T-helper 2 cell treated with Interferon-gamma antibody and Interleukin-4, amounts not matched to agents 5 μg/mL and 100 μg/mL, for 36 hours (primary cell): ENCODE results near the gene PKD2.
"Not testable (repeated sequence)": the region's sequence is repeated elsewhere in the genome, so short reads cannot be mapped to it uniquely, and the experiment has no call there.

Experiments used
- DNase-seq: peaks from one replicate; pipeline ENCODE4 v3.0.0; 2021; ENCODE audit warnings: low spot score
- H3K27ac Mint-ChIP-seq: one replicate; pipeline ENCODE4 v1.8.0; 2021; ENCODE audit warnings: mild to moderate bottlenecking, mixed read lengths
- H3K27me3 Mint-ChIP-seq: one replicate; pipeline ENCODE4 v1.8.0; 2021; ENCODE audit warnings: low read depth, mixed read lengths
- H3K36me3 Mint-ChIP-seq: one replicate; pipeline ENCODE4 v1.8.0; 2021; ENCODE audit warnings: low read depth, mixed read lengths
- H3K4me1 Mint-ChIP-seq: one replicate; pipeline ENCODE4 v1.8.0; 2021; ENCODE audit warnings: low read depth, mixed read lengths
- H3K4me3 Mint-ChIP-seq: one replicate; pipeline ENCODE4 v1.8.0; 2022; ENCODE audit warnings: mild to moderate bottlenecking, moderate library complexity, mixed read lengths
- H3K9me3 Mint-ChIP-seq: one replicate; pipeline ENCODE4 v1.8.0; 2021; ENCODE audit warnings: mixed read lengths

PKD2 gene

DNA sequence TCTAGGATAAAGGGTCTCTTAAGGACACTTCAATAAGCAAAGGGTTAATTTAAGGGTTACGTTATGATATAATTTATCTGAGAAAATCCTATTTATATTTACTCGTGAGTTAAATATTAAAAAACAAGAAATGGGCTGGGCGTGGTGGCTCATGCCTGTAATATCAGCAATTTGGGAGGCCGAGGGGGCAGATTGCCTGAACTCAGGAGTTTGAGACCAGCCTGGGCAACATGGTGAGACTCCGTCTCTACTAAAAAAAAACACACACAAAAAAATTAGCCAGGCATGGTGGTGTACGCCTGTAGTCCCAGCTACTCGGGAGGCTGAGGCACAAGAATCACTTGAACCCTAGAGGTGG is 100.7 kb downstream of the PKD2 start:
- H3K27me3 Mint-ChIP-seq, DNase-seq: not testable (repeated sequence)

DNA sequence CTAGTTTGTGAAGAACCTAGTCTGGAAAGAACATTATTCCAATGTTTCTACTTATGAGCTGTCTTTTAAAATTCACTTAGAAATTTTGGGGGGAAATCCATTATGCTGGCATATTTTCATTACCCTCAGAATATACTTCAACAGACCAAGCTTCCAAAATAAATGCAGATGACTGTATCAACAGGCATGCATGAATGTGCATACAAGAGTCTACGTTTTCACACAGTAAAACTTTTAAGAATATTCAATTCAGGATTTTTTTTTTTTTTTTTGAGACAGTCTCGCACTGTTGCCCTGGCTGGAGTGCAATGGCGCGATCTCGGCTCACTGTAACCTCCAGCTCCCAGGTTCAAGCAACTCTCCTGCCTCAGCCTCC is 101.3 kb downstream of the PKD2 start:
- Mint-ChIP-seq H3K4me1 (no peaks in the 10 kb centered on the region), H3K27ac (no peak overlapping the region), H3K36me3 (no peaks in the 10 kb centered on the region), H3K4me3 (no peak overlapping the region), H3K9me3 (no peaks in the 10 kb centered on the region), H3K27me3 (no peaks in the 10 kb centered on the region)
- no peak for DNase-seq

More for the DNA sequence above, 100.7 kb downstream of the PKD2 start:
- not testable (repeated sequence) for H3K4me3 Mint-ChIP-seq, H3K9me3 Mint-ChIP-seq, H3K27ac Mint-ChIP-seq, H3K4me1 Mint-ChIP-seq, H3K36me3 Mint-ChIP-seq

DNA sequence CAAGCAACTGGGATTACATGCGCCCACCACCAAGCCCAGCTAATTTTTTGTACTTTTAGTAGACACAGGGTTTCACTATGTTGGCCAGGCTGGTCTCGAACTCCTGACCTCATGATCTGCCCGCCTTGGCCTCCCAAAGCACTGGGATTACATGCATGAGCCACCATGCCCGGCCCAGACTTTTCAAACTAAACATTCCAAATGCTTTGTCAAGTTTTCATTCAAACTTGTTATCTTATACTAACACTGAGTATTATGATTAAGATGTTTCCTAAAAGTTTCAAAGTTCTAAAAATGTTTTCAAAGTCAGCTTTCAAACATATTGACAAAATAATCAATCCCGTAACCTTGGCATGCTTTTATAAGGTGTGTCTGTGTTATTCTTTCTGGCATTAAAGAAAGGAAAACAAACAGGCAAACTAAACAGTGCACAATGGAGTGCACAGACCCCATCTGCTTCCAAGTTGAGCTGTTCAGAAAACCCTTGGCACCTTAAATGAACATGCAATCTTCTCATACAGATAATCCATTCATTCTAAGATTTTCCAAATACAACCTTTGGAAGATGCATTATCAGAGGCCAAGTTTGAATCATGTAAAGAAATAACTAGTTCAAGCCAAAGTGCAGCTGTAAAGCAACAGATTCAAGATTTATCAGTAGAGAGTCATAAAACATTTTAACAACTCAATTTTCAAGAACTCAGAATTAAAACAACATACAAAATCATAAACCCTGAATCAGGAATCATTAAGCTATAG is 101.9 kb downstream of the PKD2 start:
- DNase-seq, result no peak
- Mint-ChIP-seq H3K4me3 (no peak overlapping the region), H3K27ac (no peak overlapping the region), H3K27me3 (no peaks in the 10 kb centered on the region), H3K4me1 (no peaks in the 10 kb centered on the region), H3K36me3 (no peaks in the 10 kb centered on the region), H3K9me3 (no peaks in the 10 kb centered on the region)

DNA sequence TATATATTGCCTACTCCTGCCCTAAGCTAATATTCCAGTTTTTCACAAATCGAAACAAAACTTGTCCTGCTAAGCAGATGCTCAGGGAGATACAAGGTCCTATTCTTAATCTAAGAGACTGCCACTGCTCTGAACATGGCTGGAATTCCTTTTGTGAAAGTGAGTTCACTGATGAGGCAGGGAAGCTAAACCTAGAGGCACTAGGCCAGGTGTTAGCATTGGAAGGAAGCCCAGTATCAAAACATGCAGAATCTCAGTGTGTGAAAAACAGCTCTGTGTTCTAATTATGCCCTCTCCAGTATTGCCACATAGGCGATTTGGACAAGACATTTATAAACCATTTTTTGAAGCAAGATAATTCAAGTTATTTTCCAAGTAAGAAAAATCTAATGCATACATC is 103.4 kb downstream of the PKD2 start:
- Mint-ChIP-seq H3K9me3 (no peaks in the 10 kb centered on the region), H3K27ac (no peak overlapping the region), H3K4me3 (no peak overlapping the region), H3K4me1 (no peaks in the 10 kb centered on the region), H3K36me3 (no peaks in the 10 kb centered on the region), H3K27me3 (no peaks in the 10 kb centered on the region)
- DNase-seq, result no peak

DNA sequence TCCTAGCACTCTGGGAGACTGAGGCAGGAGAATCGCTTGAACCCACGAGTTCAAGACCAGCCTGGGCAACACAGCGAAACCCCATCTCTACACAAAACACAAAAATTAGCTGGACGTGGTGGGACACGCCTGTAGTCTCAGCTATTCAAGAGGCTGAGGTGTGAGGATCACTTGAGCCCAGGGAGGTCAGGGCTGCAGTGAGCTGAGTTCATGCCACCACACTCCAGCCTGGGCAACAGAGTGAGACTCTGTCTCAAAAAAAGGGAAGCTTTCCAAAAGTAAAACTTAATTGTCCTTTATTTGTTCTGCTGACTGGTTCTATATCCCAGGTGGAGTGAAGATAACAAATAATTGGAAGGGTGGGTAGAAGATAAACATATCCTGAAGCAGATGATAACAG is 105.4 kb downstream of the PKD2 start:
- H3K27ac Mint-ChIP-seq, result no peak overlapping the region
- DNase-seq, result no peak
- no peaks in the 10 kb centered on the region for H3K9me3 Mint-ChIP-seq
- no peaks in the 10 kb centered on the region for H3K36me3 Mint-ChIP-seq
- no peaks in the 10 kb centered on the region for H3K4me1 Mint-ChIP-seq
- no peaks in the 10 kb centered on the region for H3K27me3 Mint-ChIP-seq
- no peak overlapping the region for H3K4me3 Mint-ChIP-seq

DNA sequence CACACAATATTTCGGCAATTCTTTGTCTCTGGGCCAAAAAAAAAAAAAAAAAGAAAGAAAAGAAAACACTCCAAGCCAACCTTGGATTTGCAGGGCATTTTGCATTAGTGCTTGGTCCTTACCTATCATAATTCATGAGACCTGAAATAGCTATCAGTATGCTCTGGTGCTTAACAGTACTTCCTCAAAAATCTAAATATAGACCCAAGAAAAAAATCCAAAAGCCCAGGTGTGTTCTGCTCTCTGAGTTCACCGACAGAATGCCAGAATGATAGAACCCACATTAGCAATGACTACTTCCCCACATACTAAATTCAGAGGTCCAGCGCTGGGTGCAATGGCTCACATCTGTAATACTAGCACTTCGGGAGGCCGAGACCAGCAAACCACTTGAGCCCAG is 108.2 kb downstream of the PKD2 start:
- Mint-ChIP-seq H3K4me3 (no peak overlapping the region), H3K27me3 (no peaks in the 10 kb centered on the region), H3K27ac (no peak overlapping the region), H3K9me3 (peaks cover 17% of the 10 kb centered on the region), H3K36me3 (peaks cover 5% of the 10 kb centered on the region), H3K4me1 (no peaks in the 10 kb centered on the region)
- no peak for DNase-seq

DNA sequence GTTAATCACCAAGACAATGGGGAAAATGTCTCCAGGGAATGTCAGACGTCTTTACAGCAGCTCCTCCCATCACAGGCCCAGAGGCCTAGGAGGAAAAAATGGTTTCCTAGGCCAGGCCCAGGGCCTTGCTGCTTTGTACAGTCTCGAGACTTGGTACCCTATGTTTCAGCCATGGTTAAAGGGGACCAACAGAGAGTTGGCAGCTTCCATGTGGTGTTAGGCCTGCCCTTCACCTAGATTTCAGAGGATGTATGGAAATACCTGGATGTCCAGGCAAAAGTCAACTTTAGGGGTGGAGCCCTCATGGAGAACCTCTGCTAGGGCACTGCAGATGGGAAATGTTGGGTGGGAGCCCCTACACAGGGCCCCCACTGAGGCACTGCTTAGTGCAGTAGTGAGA is 112.5 kb downstream of the PKD2 start:
- H3K4me1 Mint-ChIP-seq, result no peaks in the 10 kb centered on the region
- H3K27ac Mint-ChIP-seq, result no peak overlapping the region
- H3K27me3 Mint-ChIP-seq, result no peaks in the 10 kb centered on the region
- no peak for DNase-seq
- H3K36me3 Mint-ChIP-seq, result peaks cover 6% of the 10 kb centered on the region
- no peak overlapping the region for H3K4me3 Mint-ChIP-seq
- peaks cover 28% of the 10 kb centered on the region for H3K9me3 Mint-ChIP-seq

DNA sequence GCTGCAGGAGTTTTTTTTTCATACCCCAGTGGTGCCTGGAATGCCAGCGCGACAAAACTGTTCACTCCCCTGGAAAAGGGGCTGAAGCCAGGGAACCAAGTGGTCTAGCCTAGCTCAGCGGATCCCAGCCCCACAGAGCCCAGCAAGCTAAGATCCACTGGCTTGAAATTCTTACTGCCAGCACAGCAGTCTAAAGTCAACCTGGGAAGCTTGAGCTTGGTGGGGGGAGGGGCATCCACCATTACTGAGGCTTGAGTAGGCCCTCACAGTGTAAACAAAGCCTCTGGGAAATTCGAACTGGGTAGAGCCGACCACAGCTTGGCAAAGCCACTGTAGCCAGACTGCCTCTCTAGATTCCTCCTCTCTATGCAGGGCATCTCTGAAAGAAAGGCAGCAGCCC is 114.8 kb downstream of the PKD2 start:
- peaks cover 34% of the 10 kb centered on the region for H3K9me3 Mint-ChIP-seq
- not testable (repeated sequence) for H3K27ac Mint-ChIP-seq, H3K36me3 Mint-ChIP-seq, DNase-seq, H3K4me3 Mint-ChIP-seq, H3K4me1 Mint-ChIP-seq, H3K27me3 Mint-ChIP-seq
